Right atrium auricular region (tissue), 2 donors: ENCODE measurements around the gene HMMR. TPM values are rescaled to one million over a fixed set of nuclear protein-coding genes. Genes with fewer than 3 reads are reported as not detected.

Source experiments
- DNase-seq: peaks from one replicate; pipeline ENCODE4 v3.0.0-alpha.2; 2019; ENCODE audit warnings: low spot score
- H3K27ac ChIP-seq, 2 donors: fragments of 200-600 bp; sonication (generic); 1 replicate in 1 of 2; 2 replicates in 1 of 2; pipeline ENCODE4 v1.5.1; 2016 to 2019
- H3K27me3 ChIP-seq, 2 donors: fragments of 200-600 bp; sonication (generic); one replicate each; pipeline versions ENCODE4 v1.5.1 to v1.6.0; 2017 to 2019
- H3K36me3 ChIP-seq: fragments of 200-600 bp; sonication (generic); one replicate; pipeline ENCODE4 v1.5.1; 2016
- H3K4me1 ChIP-seq, 2 donors: fragments of 200-600 bp; sonication (generic); one replicate each; pipeline versions ENCODE4 v1.5.1 to v1.6.0; 2017 to 2019
- H3K4me3 ChIP-seq, 2 donors: fragments of 200-600 bp; sonication (generic); 1 replicate in 1 of 2; 2 replicates in 1 of 2; pipeline ENCODE4 v1.5.1; 2017 to 2019; ENCODE audit warnings: mild to moderate bottlenecking in 1 of 2, moderate library complexity in 1 of 2
- H3K9me3 ChIP-seq, 2 donors: fragments of 200-600 bp; sonication (generic); one replicate each; pipeline ENCODE4 v1.5.1; 2019
- CTCF ChIP-seq, 2 donors: fragments of 200-600 bp; sonication (generic); IDR thresholded peaks; one replicate each; pipeline ENCODE4 v1.5.1; 2019; ENCODE audit warnings: antibody characterized with exemption in 2 of 2
- total RNA-seq, 2 donors: library from RNA; depleted of rRNA; stranded (reverse); fragments of >200 nt; gene quantifications; one replicate each; pipeline ENCODE4 v1.1.0, GENCODE V29; 2016

The HMMR gene
- total RNA-seq, 2 donors from 2014 or later: 0.43 to 2.0 TPM

DNA sequence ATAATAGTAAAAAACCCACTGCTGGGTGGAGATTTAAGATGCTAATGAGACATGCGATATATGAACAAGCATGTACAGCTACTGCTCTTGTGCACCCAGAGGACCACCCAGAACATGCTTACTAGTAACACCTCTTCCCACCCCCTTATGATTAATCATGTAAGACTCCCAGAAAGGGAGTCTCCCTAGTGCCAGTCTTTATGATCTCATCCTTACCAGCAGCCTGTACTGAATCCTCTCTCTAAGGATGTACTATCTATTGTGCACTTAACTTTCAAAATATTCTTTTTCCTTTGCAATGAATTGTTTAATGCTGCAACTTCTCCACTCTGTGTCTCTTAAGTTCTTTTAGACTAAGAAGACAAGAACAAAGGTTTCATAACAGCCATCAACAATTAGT, 35.9 kb downstream of the HMMR start:
- no peak for TF ChIP-seq CTCF (IDR thresholded peaks at IDR 0.05)

DNA sequence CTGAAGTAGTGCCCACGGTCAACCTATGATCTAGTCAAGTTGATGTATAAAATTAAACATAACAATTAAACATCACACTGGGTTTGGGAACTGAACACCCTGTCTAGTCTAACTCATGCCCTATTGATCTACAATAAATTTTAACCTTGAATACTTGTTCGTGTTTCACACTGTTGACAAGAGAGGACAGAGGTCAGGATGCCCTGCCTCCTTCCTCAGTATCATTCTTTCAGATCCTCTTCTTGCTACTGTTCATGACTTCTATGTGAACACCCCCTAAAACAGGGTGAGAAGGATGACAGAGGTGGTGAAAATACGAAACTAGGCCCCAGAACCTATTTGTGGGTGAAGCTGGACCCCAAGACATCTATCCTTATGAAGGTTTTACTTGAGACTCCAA, 36.9 kb downstream of the HMMR start:
- Histone ChIP-seq H3K4me1 (peaks cover 0 to 2% of the 10 kb centered on the region in 2 donors), H3K9me3 (no peaks in the 10 kb centered on the region), H3K4me3 (no peak overlapping the region), H3K36me3 (no peaks in the 10 kb centered on the region), H3K27ac (no peak overlapping the region), H3K27me3 (no peaks in the 10 kb centered on the region)
- no peak for TF ChIP-seq CTCF (IDR thresholded peaks at IDR 0.05)
- no peak for DNase-seq

More for the DNA sequence above, 35.9 kb downstream of the HMMR start:
- H3K27ac ChIP-seq: no peak overlapping the region
- H3K27me3 ChIP-seq: no peaks in the 10 kb centered on the region
- DNase-seq: no peak
- H3K4me3 ChIP-seq: no peak overlapping the region
- no peaks in the 10 kb centered on the region for H3K9me3 ChIP-seq
- H3K36me3 ChIP-seq: no peaks in the 10 kb centered on the region
- no peaks in the 10 kb centered on the region for H3K4me1 ChIP-seq

- Histone ChIP-seq H3K27ac (no peak overlapping the region), H3K4me3 (no peak overlapping the region), H3K9me3 (no peaks in the 10 kb centered on the region), H3K27me3 (no peaks in the 10 kb centered on the region), H3K36me3 (no peaks in the 10 kb centered on the region), H3K4me1 (peaks cover 0 to 12% of the 10 kb centered on the region in 2 donors)
- no peak for DNase-seq
- TF ChIP-seq CTCF (IDR thresholded peaks at IDR 0.05): no peak
These were observed 38.5 kb downstream of the HMMR start for GRCh38 chr5:163498886-163499285.

DNA sequence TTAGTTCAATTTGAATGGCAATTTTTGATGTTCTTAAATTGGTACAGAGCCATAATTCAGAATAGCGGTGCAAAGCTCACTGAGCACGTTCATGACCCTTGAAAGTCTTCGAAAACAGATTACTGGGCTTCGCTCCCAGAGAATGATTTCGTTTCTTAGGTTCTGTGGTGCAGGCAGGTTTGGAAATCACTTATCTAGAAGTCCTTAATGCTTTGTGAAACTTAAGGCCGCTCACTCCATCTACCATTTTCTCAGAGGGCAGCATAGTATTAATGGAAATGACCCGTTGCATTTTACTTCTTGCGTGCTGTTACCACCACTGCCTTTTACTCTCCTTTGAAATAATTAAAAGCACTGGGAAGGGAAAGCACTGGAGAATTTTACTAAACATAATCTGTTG, 42.1 kb downstream of the HMMR start:
- H3K4me1 ChIP-seq: peaks cover 0 to 26% of the 10 kb centered on the region in 2 donors
- no peak for TF ChIP-seq CTCF (IDR thresholded peaks at IDR 0.05)
- H3K9me3 ChIP-seq: no peaks in the 10 kb centered on the region
- DNase-seq: no peak
- peak overlapping the region; percentile 76 to 86 for H3K4me3 ChIP-seq
- H3K36me3 ChIP-seq: no peaks in the 10 kb centered on the region
- peak overlapping the region; percentile 93 to 99 for H3K27ac ChIP-seq
- H3K27me3 ChIP-seq: no peaks in the 10 kb centered on the region

DNA sequence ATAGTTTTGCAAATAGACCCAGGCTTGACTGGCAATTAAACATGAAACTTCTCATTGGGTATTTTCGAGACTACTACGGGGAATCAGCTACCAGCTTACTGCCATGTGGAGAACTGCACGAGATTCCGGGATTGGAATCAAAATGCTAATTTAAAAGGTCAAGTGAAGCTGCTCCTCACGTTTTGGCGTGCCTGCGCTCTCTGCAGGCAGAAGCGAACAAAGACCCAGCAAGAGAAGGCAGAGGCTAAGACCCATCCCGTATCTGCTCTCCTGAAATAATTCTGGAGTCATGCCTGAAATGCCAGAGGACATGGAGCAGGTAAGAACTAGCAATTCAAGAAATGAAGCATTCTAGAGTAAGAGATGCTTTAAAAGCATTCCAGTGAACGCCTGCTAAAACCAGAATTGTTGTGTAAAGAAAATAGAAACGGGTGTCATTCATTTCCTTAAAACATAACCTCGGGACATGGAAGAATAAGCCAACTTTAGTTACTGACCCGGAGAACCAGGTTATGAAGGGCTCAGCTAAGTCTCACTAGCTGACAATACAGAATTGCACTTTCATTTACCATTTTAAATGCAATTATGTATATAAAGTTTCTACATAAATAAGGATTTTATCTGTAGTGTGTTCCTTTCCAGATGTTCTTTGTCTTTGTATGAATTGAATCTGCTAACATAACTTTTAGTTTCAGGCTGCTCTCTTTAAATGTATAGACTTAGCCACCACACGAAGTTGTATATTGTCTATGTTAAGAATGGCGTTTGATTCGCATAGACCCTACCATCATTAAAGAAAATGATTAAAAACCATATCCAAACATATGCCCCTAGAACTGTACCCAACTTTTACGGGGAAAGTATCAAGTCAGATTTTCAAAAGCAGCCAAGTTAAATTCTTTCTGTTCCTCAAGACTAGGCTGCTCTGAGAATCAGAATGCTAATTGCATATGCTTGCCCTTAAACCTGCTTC, 43.0 kb downstream of the HMMR start:
- H3K27me3 ChIP-seq: no peaks in the 10 kb centered on the region
- no peaks in the 10 kb centered on the region for H3K9me3 ChIP-seq
- peak; percentile 7 to 53 for TF ChIP-seq CTCF (IDR thresholded peaks at IDR 0.05)
- H3K4me3 ChIP-seq: peak overlapping the region; percentile 76 to 86
- peaks cover 0 to 35% of the 10 kb centered on the region in 2 donors for H3K4me1 ChIP-seq
- H3K27ac ChIP-seq: peak overlapping the region; percentile 93 to 99
- DNase-seq: peak; percentile 79
- no peaks in the 10 kb centered on the region for H3K36me3 ChIP-seq
